Astrocyte of the hippocampus (primary cell): ENCODE measurements around the gene WBP2.
"Not testable (repeated sequence)": the region's sequence is repeated elsewhere in the genome, so short reads cannot be mapped to it uniquely, and the experiment has no call there.

Source experiments
- DNase-seq: peaks from one replicate; pipeline ENCODE4 v3.0.0; 2011; ENCODE audit warnings: low read depth, low spot score

The WBP2 gene

GRCh38 chr17:75889454-75889853, 34.3 kb upstream of the WBP2 start:
- DNase-seq: no peak

GRCh38 chr17:75888484-75888883, 33.3 kb upstream of the WBP2 start:
- no peak for DNase-seq

GRCh38 chr17:75885860-75886259, 30.7 kb upstream of the WBP2 start:
- DNase-seq: not testable (repeated sequence)

GRCh38 chr17:75885431-75885830, 30.3 kb upstream of the WBP2 start:
- DNase-seq: no peak

- no peak for DNase-seq
Observed at GRCh38 chr17:75881678-75882454, 26.7 kb upstream of the WBP2 start.

- DNase-seq: no peak
Observed at GRCh38 chr17:75880266-75880665, 25.1 kb upstream of the WBP2 start.

- DNase-seq: peak; percentile 75
Observed at GRCh38 chr17:75878174-75878998, 23.3 kb upstream of the WBP2 start, which contains the start of gene TRIM47. Gene TRIM47 (minus strand): TSS chr17:75878581. CDS start chr17:75878548, 33 bp downstream.

GRCh38 chr17:75877752-75878173, 22.6 kb upstream of the WBP2 start:
- peak; percentile 91 for DNase-seq

GRCh38 chr17:75876938-75877751, 22.0 kb upstream of the WBP2 start:
- DNase-seq: peak; percentile 97

- DNase-seq: peak; percentile 31
Observed at GRCh38 chr17:75876190-75876937, 21.2 kb upstream of the WBP2 start.

- DNase-seq: peak; percentile 45
Observed at GRCh38 chr17:75875940-75876189, 20.7 kb upstream of the WBP2 start.

- peak; percentile 34 for DNase-seq
Observed at GRCh38 chr17:75875182-75875939, 20.2 kb upstream of the WBP2 start.

GRCh38 chr17:75874323-75875181, 19.4 kb upstream of the WBP2 start:
- DNase-seq: no peak

- no peak for DNase-seq
Observed at GRCh38 chr17:75873587-75874322, 18.6 kb upstream of the WBP2 start.

GRCh38 chr17:75872434-75873351, 17.6 kb upstream of the WBP2 start:
- DNase-seq: peak; percentile 82

- not testable (repeated sequence) for DNase-seq
Observed at GRCh38 chr17:75870228-75870627, 15.1 kb upstream of the WBP2 start.

- peak; percentile 82 for DNase-seq
Observed at GRCh38 chr17:75869282-75870141, 14.4 kb upstream of the WBP2 start.
